CD4-positive, alpha-beta T cell treated with Interleukin-17A for 4 hours (primary cell): ENCODE results near the gene SPEG.
A peak's percentile ranks its signal among the peaks of the same experiment; 100 is the strongest.

Source experiments
- DNase-seq: peaks from one replicate; pipeline ENCODE4 v3.0.0-alpha.2; 2020; ENCODE audit warnings: mixed read lengths

The SPEG gene

GRCh38 chr2:219499555-219499954, 64.9 kb downstream of the SPEG start:
- no peak for DNase-seq

- DNase-seq, result no peak
Observed at GRCh38 chr2:219500135-219500534, 65.5 kb downstream of the SPEG start.

DNA sequence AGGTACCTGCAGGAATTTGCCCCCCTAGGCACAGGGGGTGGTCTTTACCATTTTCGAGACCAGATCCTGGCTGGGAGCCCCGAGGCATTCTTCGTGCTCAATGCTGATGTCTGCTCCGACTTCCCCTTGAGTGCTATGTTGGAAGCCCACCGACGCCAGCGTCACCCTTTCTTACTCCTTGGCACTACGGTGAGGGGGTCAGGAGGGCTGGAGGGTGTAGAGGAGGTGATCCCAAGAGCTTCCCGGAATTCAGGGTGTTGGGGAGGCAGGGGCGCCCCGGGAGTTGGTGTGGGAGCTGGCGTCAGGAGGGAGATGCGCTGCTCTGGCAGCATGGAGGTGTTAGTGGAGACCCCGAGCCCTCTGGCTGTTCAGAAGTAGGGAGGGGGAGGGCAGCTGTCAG, 67.2 kb downstream of the SPEG start:
- no peak for DNase-seq

DNA sequence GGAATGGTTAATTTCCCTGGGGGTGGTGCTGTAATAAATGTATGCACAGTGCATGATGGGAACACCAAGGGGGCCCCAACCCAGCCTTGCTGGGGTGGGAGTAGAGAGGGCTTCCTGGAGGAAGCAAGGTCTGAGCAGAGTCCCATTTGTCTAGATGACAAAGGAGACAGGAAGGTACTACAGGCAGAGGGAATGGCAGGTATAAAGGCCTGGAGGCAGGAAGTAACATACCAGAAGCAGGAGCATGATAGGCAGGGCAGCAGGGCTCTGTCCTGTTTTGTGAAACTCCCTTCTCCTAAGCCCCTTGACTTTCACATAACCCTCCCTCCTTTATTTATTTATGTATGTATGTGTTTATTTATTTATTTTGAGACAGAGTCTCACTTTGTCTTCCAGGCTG, 68.0 kb downstream of the SPEG start:
- DNase-seq, result no peak

DNA sequence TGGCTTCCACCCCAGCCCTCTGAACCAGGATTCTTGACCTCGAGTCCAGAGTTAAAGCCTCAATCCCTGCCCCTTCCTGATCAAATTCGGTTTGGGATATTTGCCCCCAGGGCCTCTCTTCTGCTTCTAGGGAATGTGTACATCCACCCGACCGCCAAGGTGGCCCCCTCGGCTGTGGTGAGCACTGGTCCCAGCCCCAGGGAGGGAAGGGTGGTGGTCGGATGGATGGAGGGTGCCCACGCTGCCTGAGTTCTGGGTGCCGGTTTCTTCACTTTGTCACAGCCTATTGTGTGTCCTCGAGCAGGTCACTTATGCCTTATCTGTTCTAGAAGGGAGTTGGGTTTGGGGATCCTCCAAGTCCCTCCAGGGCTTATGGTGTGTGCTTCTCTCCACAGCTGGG, 70.9 kb downstream of the SPEG start:
- DNase-seq, result no peak

- DNase-seq, result no peak
Observed at GRCh38 chr2:219506153-219506801, 71.6 kb downstream of the SPEG start.

DNA sequence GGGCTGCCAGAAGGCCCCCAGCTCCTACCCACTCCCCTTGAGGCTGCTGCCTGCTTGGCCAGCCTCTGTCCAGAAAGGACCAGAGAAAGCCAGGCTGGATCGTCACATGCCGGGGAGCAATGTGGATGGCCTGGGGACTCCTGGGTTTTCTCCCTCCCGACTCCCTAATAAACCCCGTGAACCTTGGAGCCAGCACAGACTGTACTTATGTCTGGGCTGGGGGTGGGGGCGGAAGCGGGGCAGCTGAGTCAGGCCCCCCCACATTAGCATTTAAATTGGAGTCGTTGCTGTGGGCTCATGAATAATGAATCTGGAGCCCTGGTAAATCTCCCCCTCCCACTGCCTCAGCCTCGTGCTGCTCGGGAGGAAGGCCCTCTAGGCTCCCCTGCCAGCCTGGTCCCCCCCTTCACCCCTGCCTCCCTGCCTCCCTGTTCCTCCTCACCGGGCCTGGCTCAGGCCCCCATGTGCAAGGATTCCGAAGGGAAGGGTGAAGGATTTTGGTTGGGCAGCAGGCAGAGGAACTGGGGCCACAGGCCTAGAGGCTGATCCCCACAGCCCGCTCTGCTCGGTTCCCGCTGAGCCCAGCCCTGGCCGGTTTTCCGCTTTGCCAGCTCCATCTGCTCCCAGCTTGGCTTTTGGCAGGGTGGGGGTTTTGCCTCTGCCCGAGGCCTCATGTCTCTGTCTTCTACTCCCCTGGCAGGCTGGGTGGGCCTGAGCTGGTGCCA, 72.3 kb downstream of the SPEG start:
- no peak for DNase-seq

DNA sequence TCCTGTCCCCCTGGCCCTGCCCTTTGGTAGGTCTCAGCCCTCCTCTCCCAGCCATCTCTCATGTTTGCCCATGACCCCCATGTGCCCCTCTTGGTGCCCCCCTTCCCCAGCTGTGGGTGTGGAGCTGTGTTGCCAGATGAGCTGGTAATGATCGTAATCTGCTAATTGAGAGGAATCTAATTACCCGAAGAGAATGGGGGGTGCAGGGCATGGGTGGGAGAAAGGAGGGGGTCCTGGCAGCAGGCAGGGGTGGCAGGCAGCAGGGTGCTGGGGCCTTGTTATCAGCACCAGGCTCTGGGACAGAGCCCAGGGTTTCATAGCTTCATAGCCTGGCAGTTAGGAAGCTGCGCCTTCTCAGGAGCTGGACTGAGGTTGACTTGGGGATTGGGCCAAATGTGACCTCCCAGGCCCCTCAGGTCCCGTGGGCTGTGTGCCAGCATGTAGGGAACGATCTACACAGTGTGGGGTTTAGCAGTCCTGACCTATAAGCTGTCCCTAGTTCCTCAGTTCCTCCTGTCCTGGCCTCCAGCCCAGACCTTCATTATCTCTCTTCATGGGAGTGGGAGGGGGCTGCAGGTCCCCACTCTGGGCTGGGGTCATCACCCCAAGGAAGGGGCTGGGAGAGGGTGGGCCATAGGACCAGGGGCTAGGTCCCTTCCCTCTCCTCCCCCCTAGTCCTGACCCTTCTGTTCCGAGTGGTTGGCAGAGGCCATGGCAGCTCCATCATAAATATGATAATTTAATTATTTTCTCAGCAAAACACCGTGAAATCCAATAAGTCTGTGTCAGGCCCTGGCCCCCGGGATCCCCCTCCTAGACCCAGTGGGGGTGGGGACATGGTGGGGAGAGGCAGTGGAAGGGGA, 73.2 kb downstream of the SPEG start:
- DNase-seq, result no peak

DNA sequence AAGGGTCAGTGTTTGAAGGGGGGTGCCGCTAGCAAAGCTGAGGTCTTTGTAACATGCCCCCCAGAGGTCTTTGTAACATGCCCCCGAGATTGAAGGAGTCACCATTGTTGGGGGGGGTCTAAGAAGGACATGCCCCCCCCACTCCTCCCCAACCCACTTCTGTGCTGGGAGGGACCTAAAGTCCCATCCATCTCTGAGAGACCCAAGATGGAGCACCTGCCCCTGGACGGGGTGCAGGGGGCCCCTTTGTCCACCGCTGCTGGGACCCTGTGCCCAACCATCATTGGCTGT, 73.7 kb downstream of the SPEG start:
- DNase-seq, result no peak

GRCh38 chr2:219508971-219509779, 74.5 kb downstream of the SPEG start:
- DNase-seq, result no peak

DNA sequence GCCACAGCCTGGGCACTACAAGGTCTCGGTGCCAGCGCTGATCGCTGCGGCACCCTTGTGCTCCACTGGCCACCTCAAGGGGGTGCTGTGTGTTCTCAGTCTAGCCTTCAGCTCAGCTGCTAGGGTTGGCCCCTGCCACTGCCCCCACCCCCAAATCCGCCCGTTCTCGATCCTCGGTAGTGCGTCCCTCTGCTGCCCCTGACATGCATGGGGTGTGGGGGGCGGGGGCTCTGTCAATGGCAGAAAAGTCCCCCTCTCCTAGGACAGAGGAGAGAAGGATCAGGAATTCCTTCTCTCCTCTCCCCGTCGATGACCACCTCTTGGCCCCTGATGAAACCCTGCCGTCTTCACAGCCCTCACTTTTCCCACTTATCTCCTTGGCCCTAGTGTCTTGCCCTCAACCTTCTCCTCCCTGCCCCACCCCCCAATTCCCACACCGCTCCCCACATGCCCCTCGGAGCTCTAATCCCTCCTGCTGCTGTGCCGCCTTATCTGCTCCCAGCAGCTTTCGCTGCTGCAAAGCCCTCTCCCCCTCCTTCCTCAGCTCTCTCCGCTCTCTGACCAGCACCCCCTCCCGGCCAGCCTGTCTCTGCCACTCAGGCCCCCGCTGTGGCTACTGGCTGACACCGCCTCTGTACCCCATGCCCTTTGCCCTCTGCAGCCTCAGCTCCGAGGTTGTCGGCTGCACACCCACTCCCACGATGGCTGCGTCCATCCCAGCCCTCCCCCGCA, 75.3 kb downstream of the SPEG start:
- peak; percentile 66 for DNase-seq

GRCh38 chr2:219510512-219511135, 76.0 kb downstream of the SPEG start:
- DNase-seq, result no peak

GRCh38 chr2:219511547-219512325, 77.1 kb downstream of the SPEG start:
- no peak for DNase-seq

GRCh38 chr2:219512524-219513216, 78.0 kb downstream of the SPEG start:
- no peak for DNase-seq

- no peak for DNase-seq
Observed at GRCh38 chr2:219513787-219514186, 79.1 kb downstream of the SPEG start.

- DNase-seq, result no peak
Observed at GRCh38 chr2:219514196-219514761, 79.6 kb downstream of the SPEG start, which contains the start of gene ASIC4. ASIC4 (plus strand) TSS chr2:219514482; CDS start chr2:219514725, 243 bp downstream.

DNA sequence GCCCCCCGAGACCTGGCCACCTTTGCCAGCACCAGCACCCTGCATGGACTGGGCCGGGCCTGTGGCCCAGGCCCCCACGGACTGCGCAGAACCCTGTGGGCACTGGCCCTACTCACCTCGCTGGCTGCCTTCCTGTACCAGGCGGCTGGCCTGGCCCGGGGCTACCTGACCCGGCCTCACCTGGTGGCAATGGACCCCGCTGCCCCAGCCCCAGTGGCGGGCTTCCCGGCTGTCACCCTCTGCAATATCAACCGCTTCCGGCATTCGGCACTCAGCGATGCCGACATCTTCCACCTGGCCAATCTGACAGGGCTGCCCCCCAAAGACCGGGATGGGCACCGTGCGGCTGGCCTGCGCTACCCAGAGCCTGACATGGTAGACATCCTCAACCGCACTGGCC, 80.2 kb downstream of the SPEG start:
- DNase-seq, result no peak

DNA sequence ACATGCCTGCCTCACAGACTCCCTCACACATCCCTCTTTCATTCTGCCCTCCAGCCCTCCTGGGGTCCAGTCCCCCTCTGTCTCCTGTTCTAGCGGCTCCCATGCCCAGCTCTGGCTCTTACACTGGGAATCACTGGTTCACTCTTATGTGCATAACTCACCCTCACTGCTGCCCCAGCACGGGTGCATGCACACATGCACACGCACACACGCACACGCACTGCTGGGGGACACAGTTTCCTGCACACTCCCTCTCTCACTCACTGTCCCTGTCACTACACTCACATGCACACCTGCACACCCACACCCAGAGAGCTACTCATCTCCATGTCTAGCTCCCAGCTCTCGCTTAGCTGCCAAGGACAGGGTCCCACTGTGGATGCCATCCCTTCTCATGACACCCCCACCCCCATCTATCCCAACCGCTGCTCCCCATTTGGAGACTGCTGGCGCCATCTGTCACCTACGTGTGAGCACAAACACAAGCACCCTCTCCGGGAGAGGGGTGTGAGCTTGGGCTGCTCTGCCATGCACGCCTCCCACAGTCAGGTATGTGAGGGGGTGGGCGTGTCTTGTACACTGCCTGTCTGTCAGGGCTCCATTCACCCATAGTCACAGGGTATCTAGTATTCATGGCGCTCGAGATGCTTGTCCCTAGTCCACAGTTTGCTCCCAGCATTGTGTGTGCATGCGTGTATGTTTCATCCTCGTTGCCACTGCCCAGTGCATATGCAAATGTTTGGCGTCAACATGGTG, 81.4 kb downstream of the SPEG start:
- DNase-seq, result no peak

DNA sequence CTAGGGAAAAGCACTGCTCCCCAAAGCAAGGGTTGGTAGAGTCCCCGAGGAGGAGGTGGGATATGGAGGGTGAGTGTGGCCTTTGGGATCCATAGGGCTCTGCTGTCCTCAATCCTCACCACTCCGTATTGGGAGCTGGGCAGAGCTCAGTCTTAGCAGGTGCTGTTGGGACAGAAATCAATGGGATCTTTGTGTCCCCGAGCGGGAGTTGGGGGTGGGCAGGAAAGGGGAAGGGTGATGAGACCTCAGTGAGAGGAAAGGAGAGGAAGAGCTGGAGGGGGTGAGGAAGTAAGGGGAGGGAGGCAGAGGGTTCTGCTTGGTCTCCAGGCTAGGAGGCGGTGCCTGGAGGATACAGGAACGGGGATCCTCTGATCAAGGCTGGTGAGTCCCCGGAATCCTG, 82.2 kb downstream of the SPEG start:
- no peak for DNase-seq
